ENCODE results near the gene FAT1. TPM values are rescaled to one million over a fixed set of nuclear protein-coding genes. Genes with fewer than 3 reads are reported as not detected.

Gene FAT1
- total RNA-seq, 2 experiments from 2014 or later, result 0.02 to 0.05 TPM

GRCh38 chr4:186642998-186643397 is 80.7 kb downstream of the FAT1 start:
- ChIA-PET CTCF (no interaction called here), POLR2A (no interaction called here)
- no peak for DNase-seq
- Mint-ChIP-seq H3K9me3 (ENCODE audit: low read depth) (no peaks in the 10 kb centered on the region), H3K4me1 (no peaks in the 10 kb centered on the region), H3K4me3 (no peak overlapping the region), H3K27ac (no peak overlapping the region), H3K27me3 (no peaks in the 10 kb centered on the region), H3K36me3 (ENCODE audit: low read depth) (no peaks in the 10 kb centered on the region)
- intact Hi-C loops (cut with DNase I, micrococcal nuclease), result no loop called here
- no peak for ATAC-seq

GRCh38 chr4:186642530-186642929 is 81.1 kb downstream of the FAT1 start:
- Mint-ChIP-seq H3K9me3 (ENCODE audit: low read depth) (no peaks in the 10 kb centered on the region), H3K4me3 (no peak overlapping the region), H3K36me3 (ENCODE audit: low read depth) (no peaks in the 10 kb centered on the region), H3K27me3 (no peaks in the 10 kb centered on the region), H3K27ac (no peak overlapping the region), H3K4me1 (no peaks in the 10 kb centered on the region)
- CTCF ChIA-PET, result no interaction called here
- intact Hi-C loops (cut with DNase I, micrococcal nuclease), result no loop called here
- ATAC-seq, result no peak
- POLR2A ChIA-PET, result no interaction called here
- no peak for DNase-seq

- ATAC-seq (no peak), DNase-seq (no peak)
- no peaks in the 10 kb centered on the region for H3K4me1 Mint-ChIP-seq
- no peaks in the 10 kb centered on the region for H3K36me3 Mint-ChIP-seq (ENCODE audit: low read depth)
- H3K9me3 Mint-ChIP-seq (ENCODE audit: low read depth), result peaks cover 6% of the 10 kb centered on the region
- CTCF ChIA-PET, result no interaction called here
- no peak overlapping the region for H3K27ac Mint-ChIP-seq
- intact Hi-C loops (cut with DNase I, micrococcal nuclease), result no loop called here
- no peak overlapping the region for H3K4me3 Mint-ChIP-seq
- H3K27me3 Mint-ChIP-seq, result no peaks in the 10 kb centered on the region
- POLR2A ChIA-PET, result no interaction called here
Observed at GRCh38 chr4:186634591-186635128, 89.0 kb downstream of the FAT1 start.

GRCh38 chr4:186633844-186634243 is 89.8 kb downstream of the FAT1 start:
- no peaks in the 10 kb centered on the region for H3K4me1 Mint-ChIP-seq
- H3K27me3 Mint-ChIP-seq, result no peaks in the 10 kb centered on the region
- no peak for ATAC-seq
- CTCF ChIA-PET, result no interaction called here
- H3K27ac Mint-ChIP-seq, result no peak overlapping the region
- DNase-seq, result no peak
- H3K36me3 Mint-ChIP-seq (ENCODE audit: low read depth), result no peaks in the 10 kb centered on the region
- POLR2A ChIA-PET, result no interaction called here
- intact Hi-C loops (cut with DNase I, micrococcal nuclease), result no loop called here
- no peak overlapping the region for H3K4me3 Mint-ChIP-seq
- H3K9me3 Mint-ChIP-seq (ENCODE audit: low read depth), result peaks cover 6% of the 10 kb centered on the region

GRCh38 chr4:186630128-186630527 is 93.5 kb downstream of the FAT1 start:
- H3K4me3 Mint-ChIP-seq, result no peak overlapping the region
- ATAC-seq (no peak), DNase-seq (no peak)
- no peak overlapping the region for H3K27ac Mint-ChIP-seq
- peaks cover 5% of the 10 kb centered on the region for H3K4me1 Mint-ChIP-seq
- ChIA-PET CTCF (no interaction called here), POLR2A (no interaction called here)
- H3K9me3 Mint-ChIP-seq (ENCODE audit: low read depth), result peaks cover 9% of the 10 kb centered on the region
- no peaks in the 10 kb centered on the region for H3K27me3 Mint-ChIP-seq
- intact Hi-C loops (cut with DNase I, micrococcal nuclease), result no loop called here
- no peaks in the 10 kb centered on the region for H3K36me3 Mint-ChIP-seq (ENCODE audit: low read depth)

GRCh38 chr4:186628058-186628711 is 95.5 kb downstream of the FAT1 start:
- H3K4me3 Mint-ChIP-seq, result no peak overlapping the region

GRCh38 chr4:186627226-186627865 is 96.3 kb downstream of the FAT1 start:
- H3K9me3 Mint-ChIP-seq (ENCODE audit: low read depth), result peaks cover 9% of the 10 kb centered on the region
- H3K4me1 Mint-ChIP-seq, result peaks cover 5% of the 10 kb centered on the region
- no peaks in the 10 kb centered on the region for H3K36me3 Mint-ChIP-seq (ENCODE audit: low read depth)
- DNase-seq, result no peak
- ChIA-PET CTCF (no interaction called here), POLR2A (no interaction called here)
- no peaks in the 10 kb centered on the region for H3K27me3 Mint-ChIP-seq
- no peak overlapping the region for H3K4me3 Mint-ChIP-seq
- no peak overlapping the region for H3K27ac Mint-ChIP-seq
- intact Hi-C loops (cut with DNase I, micrococcal nuclease), result no loop called here
- peak; percentile 39 for ATAC-seq

More at GRCh38 chr4:186628058-186628711, 95.5 kb downstream of the FAT1 start:
- ChIA-PET CTCF (no interaction called here), POLR2A (no interaction called here)
- intact Hi-C loops (cut with DNase I, micrococcal nuclease), result no loop called here
- DNase-seq (peak; percentile 42), ATAC-seq (no peak)
- H3K4me1 Mint-ChIP-seq, result peaks cover 5% of the 10 kb centered on the region
- no peak overlapping the region for H3K27ac Mint-ChIP-seq
- H3K27me3 Mint-ChIP-seq, result no peaks in the 10 kb centered on the region
- H3K9me3 Mint-ChIP-seq (ENCODE audit: low read depth), result peaks cover 9% of the 10 kb centered on the region
- no peaks in the 10 kb centered on the region for H3K36me3 Mint-ChIP-seq (ENCODE audit: low read depth)

GRCh38 chr4:186624951-186625350 is 98.7 kb downstream of the FAT1 start:
- Mint-ChIP-seq H3K4me1 (peaks cover 5% of the 10 kb centered on the region), H3K36me3 (ENCODE audit: low read depth) (no peaks in the 10 kb centered on the region), H3K27me3 (no peaks in the 10 kb centered on the region), H3K4me3 (no peak overlapping the region), H3K27ac (no peak overlapping the region), H3K9me3 (ENCODE audit: low read depth) (peaks cover 3% of the 10 kb centered on the region)
- intact Hi-C loops (cut with DNase I, micrococcal nuclease), result no loop called here
- ChIA-PET CTCF (no interaction called here), POLR2A (no interaction called here)
- DNase-seq (no peak), ATAC-seq (no peak)

GRCh38 chr4:186623546-186623945 is 100.1 kb downstream of the FAT1 start:
- intact Hi-C loops (cut with DNase I, micrococcal nuclease), result no loop called here
- no peak overlapping the region for H3K4me3 Mint-ChIP-seq
- ChIA-PET CTCF (no interaction called here), POLR2A (no interaction called here)
- H3K27me3 Mint-ChIP-seq, result no peaks in the 10 kb centered on the region
- DNase-seq (no peak), ATAC-seq (no peak)
- H3K36me3 Mint-ChIP-seq (ENCODE audit: low read depth), result no peaks in the 10 kb centered on the region
- peaks cover 5% of the 10 kb centered on the region for H3K4me1 Mint-ChIP-seq
- no peak overlapping the region for H3K27ac Mint-ChIP-seq
- H3K9me3 Mint-ChIP-seq (ENCODE audit: low read depth), result peaks cover 3% of the 10 kb centered on the region

GRCh38 chr4:186622788-186623464 is 100.7 kb downstream of the FAT1 start:
- intact Hi-C loops (cut with DNase I, micrococcal nuclease), result no loop called here
- no peaks in the 10 kb centered on the region for H3K27me3 Mint-ChIP-seq
- peaks cover 1% of the 10 kb centered on the region for H3K4me1 Mint-ChIP-seq
- peaks cover under 1% of the 10 kb centered on the region for H3K9me3 Mint-ChIP-seq (ENCODE audit: low read depth)
- no peak overlapping the region for H3K27ac Mint-ChIP-seq
- ATAC-seq (no peak), DNase-seq (no peak)
- POLR2A ChIA-PET, result no interaction called here
- CTCF ChIA-PET, result interaction anchor here (1.2 kb wide), 1 partner anchor 178 kb away, joined by 4 read pairs; no protein-coding TSS in a partner anchor
- H3K4me3 Mint-ChIP-seq, result no peak overlapping the region
- H3K36me3 Mint-ChIP-seq (ENCODE audit: low read depth), result no peaks in the 10 kb centered on the region

- intact Hi-C loops (cut with DNase I, micrococcal nuclease), result no loop called here
- ATAC-seq, result no peak
- Mint-ChIP-seq H3K36me3 (ENCODE audit: low read depth) (no peaks in the 10 kb centered on the region), H3K9me3 (ENCODE audit: low read depth) (peaks cover 3% of the 10 kb centered on the region), H3K27me3 (no peaks in the 10 kb centered on the region), H3K4me1 (no peaks in the 10 kb centered on the region), H3K4me3 (no peak overlapping the region), H3K27ac (no peak overlapping the region)
- CTCF ChIA-PET, result interaction anchor here (1.2 kb wide), 1 partner anchor 177 kb away, joined by 4 read pairs; no protein-coding TSS in a partner anchor
- POLR2A ChIA-PET, result no interaction called here
- no peak for DNase-seq
Observed at GRCh38 chr4:186621959-186622553, 101.6 kb downstream of the FAT1 start.

- ATAC-seq, result no peak
- no peak for DNase-seq
- ChIA-PET CTCF (no interaction called here), POLR2A (no interaction called here)
- intact Hi-C loops (cut with DNase I, micrococcal nuclease), result no loop called here
- Mint-ChIP-seq H3K27me3 (peaks cover 1% of the 10 kb centered on the region), H3K4me1 (no peaks in the 10 kb centered on the region), H3K36me3 (ENCODE audit: low read depth) (no peaks in the 10 kb centered on the region), H3K27ac (no peak overlapping the region), H3K4me3 (no peak overlapping the region), H3K9me3 (ENCODE audit: low read depth) (peaks cover 3% of the 10 kb centered on the region)
Observed at GRCh38 chr4:186619088-186619487, 104.6 kb downstream of the FAT1 start.
